ENCODE measurements around the gene SGMS1. TPM values are rescaled to one million over a fixed set of nuclear protein-coding genes. Genes with fewer than 3 reads are reported as not detected.

The SGMS1 gene
- total RNA-seq, 1 experiment from 2014 or later: 20.4 TPM

DNA sequence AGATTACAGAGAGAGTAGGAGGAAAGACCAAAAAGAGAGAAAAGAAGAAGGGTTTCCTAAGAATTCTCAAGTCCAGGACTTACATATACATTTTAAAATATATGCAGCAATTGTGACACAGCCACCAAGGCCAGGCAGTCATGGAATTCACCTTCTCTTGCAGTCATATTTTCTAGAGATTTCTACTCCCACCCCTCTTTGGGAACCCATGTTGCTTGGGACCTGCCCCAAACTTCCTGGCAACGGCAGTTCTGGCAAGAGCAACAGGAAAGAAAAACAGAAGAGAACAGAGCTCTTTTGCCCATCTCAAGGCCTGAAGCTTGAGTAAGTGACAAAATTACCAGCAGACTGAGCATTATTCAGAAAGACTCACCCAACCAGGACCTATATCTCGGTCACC, 244.1 kb downstream of the SGMS1 start:
- no peak overlapping the region for H4K8ac ChIP-seq (replicated peaks; ENCODE audit: insufficient read length, low read depth, low read length)
- no peak overlapping the region for H2BK5ac ChIP-seq (ENCODE audit: insufficient read length, low read length)
- H3K27ac Mint-ChIP-seq: peak overlapping the region; percentile 53 to 81 (median 62); a peak in 4 of 7 replicates
- H3K79me1 ChIP-seq (ENCODE audit: insufficient read depth, low read depth, low read length, poor library complexity, severe bottlenecking): no peaks in the 10 kb centered on the region
- H3T11ph ChIP-seq (ENCODE audit: low read length): no peak overlapping the region
- DNase-seq: no peak
- no peak overlapping the region for H2BK120ac ChIP-seq (ENCODE audit: low read depth, low read length, poor library complexity, severe bottlenecking)
- no peak overlapping the region for H4K5ac ChIP-seq (ENCODE audit: insufficient read length, low read depth, low read length)
- no peak overlapping the region for H2BK15ac ChIP-seq (ENCODE audit: low read depth, low read length)
- H3K4ac ChIP-seq (ENCODE audit: low read depth, low read length): no peak overlapping the region
- no peak overlapping the region for H2BK12ac ChIP-seq (ENCODE audit: insufficient read length, low read depth, low read length)
- H3K56ac ChIP-seq (ENCODE audit: insufficient read length, low read depth, low read length): no peak overlapping the region
- no peak overlapping the region for H3K4me2 ChIP-seq (ENCODE audit: insufficient read depth, insufficient read length, low read length)
- peaks cover 0 to 4% of the 10 kb centered on the region in 2 experiments; a peak in 3 of 5 replicates for H3K9me3 Mint-ChIP-seq
- no peak overlapping the region for H3K23ac ChIP-seq (ENCODE audit: insufficient read length, low read depth, low read length)
- no peak overlapping the region for H3K4me3 Mint-ChIP-seq
- no peak overlapping the region for H4K91ac ChIP-seq (ENCODE audit: insufficient read length, low read depth, low read length)
- H3K18ac ChIP-seq (ENCODE audit: insufficient read length, low read depth, low read length): no peak overlapping the region
- no peak overlapping the region for H2BK20ac ChIP-seq (ENCODE audit: low read depth, low read length, poor library complexity, severe bottlenecking)
- H3K9ac ChIP-seq (ENCODE audit: extremely low read depth, insufficient read length, low read length): no peak overlapping the region
- H3K9me3 ChIP-seq (ENCODE audit: control insufficient read depth, low read depth, low read length): no peaks in the 10 kb centered on the region
- no peak overlapping the region for H3K14ac ChIP-seq (ENCODE audit: insufficient read depth, low read length)
- H2AK5ac ChIP-seq (ENCODE audit: insufficient read length, low read length): no peak overlapping the region
- H2AFZ ChIP-seq (ENCODE audit: low read length): no peak overlapping the region
- no peaks in the 10 kb centered on the region for H3K27me3 ChIP-seq (ENCODE audit: insufficient read depth, low read length)
- no peaks in the 10 kb centered on the region for H3K4me1 ChIP-seq (ENCODE audit: insufficient read depth, low read length)
- TF ChIP-seq, protein P1, sequence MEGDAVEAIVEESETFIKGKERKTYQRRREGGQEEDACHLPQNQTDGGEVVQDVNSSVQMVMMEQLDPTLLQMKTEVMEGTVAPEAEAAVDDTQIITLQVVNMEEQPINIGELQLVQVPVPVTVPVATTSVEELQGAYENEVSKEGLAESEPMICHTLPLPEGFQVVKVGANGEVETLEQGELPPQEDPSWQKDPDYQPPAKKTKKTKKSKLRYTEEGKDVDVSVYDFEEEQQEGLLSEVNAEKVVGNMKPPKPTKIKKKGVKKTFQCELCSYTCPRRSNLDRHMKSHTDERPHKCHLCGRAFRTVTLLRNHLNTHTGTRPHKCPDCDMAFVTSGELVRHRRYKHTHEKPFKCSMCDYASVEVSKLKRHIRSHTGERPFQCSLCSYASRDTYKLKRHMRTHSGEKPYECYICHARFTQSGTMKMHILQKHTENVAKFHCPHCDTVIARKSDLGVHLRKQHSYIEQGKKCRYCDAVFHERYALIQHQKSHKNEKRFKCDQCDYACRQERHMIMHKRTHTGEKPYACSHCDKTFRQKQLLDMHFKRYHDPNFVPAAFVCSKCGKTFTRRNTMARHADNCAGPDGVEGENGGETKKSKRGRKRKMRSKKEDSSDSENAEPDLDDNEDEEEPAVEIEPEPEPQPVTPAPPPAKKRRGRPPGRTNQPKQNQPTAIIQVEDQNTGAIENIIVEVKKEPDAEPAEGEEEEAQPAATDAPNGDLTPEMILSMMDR (conservative IDR thresholded peaks at IDR 0.05): no peak
- peaks cover 11 to 14% of the 10 kb centered on the region in 2 experiments; a peak in 3 of 4 replicates for H3K4me1 Mint-ChIP-seq
- H4K20me1 ChIP-seq (ENCODE audit: control insufficient read depth, insufficient read depth, insufficient read length): no peaks in the 10 kb centered on the region
- H3K27me3 Mint-ChIP-seq (ENCODE audit: low read depth): no peaks in the 10 kb centered on the region
- WGBS (ENCODE audit: extremely low coverage, insufficient read length, low lambda C conversion rate): no CpG with 5 or more reads among the region's 2 CpGs
- H3K79me2 ChIP-seq (ENCODE audit: insufficient read depth, low read length): no peaks in the 10 kb centered on the region
- H3K27ac ChIP-seq (ENCODE audit: insufficient read length, low read depth, low read length): no peak overlapping the region
- peaks cover 4 to 20% (median 10%) of the 10 kb centered on the region in 3 experiments; a peak in 5 of 7 replicates for H3K36me3 Mint-ChIP-seq (ENCODE audit: insufficient read depth in 1 of 3, low read depth in 3 of 3)
- H3K23me2 ChIP-seq (ENCODE audit: insufficient read length, low read depth, low read length, poor library complexity, severe bottlenecking): no peaks in the 10 kb centered on the region
